ENCODE results near the gene ANGPTL8. TPM values are rescaled to one million over a fixed set of nuclear protein-coding genes. Genes with fewer than 3 reads are reported as not detected.

ANGPTL8 gene
- total and polyA plus RNA-seq, 2 experiments from 2014 or later: not detected

GRCh38 chr19:11191273-11191755 is 48.1 kb upstream of the ANGPTL8 start:
- peaks cover 26% of the 10 kb centered on the region for H3K36me3 Mint-ChIP-seq (ENCODE audit: low read depth)
- ATAC-seq: peak; percentile 43
- peaks cover 3% of the 10 kb centered on the region for H3K27me3 Mint-ChIP-seq (ENCODE audit: insufficient read depth, low read depth, poor library complexity)

More at GRCh38 chr19:11191273-11191755, 48.1 kb upstream of the ANGPTL8 start:
- Mint-ChIP-seq H3K4me3 (no peak overlapping the region), H3K4me1 (peaks cover 4% of the 10 kb centered on the region), H3K9me3 (no peaks in the 10 kb centered on the region), H3K27ac (no peak overlapping the region)
- Histone ChIP-seq H2AFZ (no peak overlapping the region), H3F3A (replicated peaks; ENCODE audit: low read depth) (0 out of 2 replicates have a peak, but pooled peaks cover 9% of the 10 kb centered on the region), H3K4me2 (no peak overlapping the region), H3K4me1 (ENCODE audit: insufficient read depth) (peaks cover 8% of the 10 kb centered on the region; the same call in 1 of the 2 replicates), H3K27ac (ENCODE audit: low read depth) (no peak overlapping the region), H3K9me2 (ENCODE audit: insufficient read depth) (no peaks in the 10 kb centered on the region), H3K27me3 (ENCODE audit: insufficient read depth) (no peaks in the 10 kb centered on the region), H3K4me3 (no peak overlapping the region), H3K79me2 (replicated peaks; ENCODE audit: insufficient read depth) (no peaks in the 10 kb centered on the region), H3K36me3 (ENCODE audit: insufficient read depth) (no peaks in the 10 kb centered on the region; the same call in 1 of the 2 replicates), H4K20me1 (replicated peaks; ENCODE audit: insufficient read depth) (no peaks in the 10 kb centered on the region; the same call in 1 of the 2 replicates)
- TF ChIP-seq CREB1 (CRISPR knock-in tag; IDR thresholded peaks at IDR 0.05; ENCODE audit: low read depth) (no peak), ZNF462 (CRISPR knock-in tag; IDR thresholded peaks at IDR 0.05) (no peak), EZH2 (IDR thresholded peaks at IDR 0.05; ENCODE audit: low read depth, unreplicated experiment) (no peak), ZNF331 (CRISPR knock-in tag; IDR thresholded peaks at IDR 0.05; ENCODE audit: low read depth) (no peak), POLR2AphosphoS5 (IDR thresholded peaks at IDR 0.05; ENCODE audit: low read depth) (no peak), NANOG (IDR thresholded peaks at IDR 0.05; ENCODE audit: borderline replicate concordance) (no peak), EZH2phosphoT487 (IDR thresholded peaks at IDR 0.05; ENCODE audit: unreplicated experiment) (no peak), REST (IDR thresholded peaks at IDR 0.05; ENCODE audit: unreplicated experiment) (no peak), CTCF (conservative IDR thresholded peaks at IDR 0.05; ENCODE audit: low read depth in 2 of 2) (no peak), ETS1 (IDR thresholded peaks at IDR 0.05) (no peak), STAT1 (IDR thresholded peaks at IDR 0.05; ENCODE audit: unreplicated experiment) (no peak), ZNF114 (CRISPR knock-in tag; IDR thresholded peaks at IDR 0.05) (no peak), JUNB (IDR thresholded peaks at IDR 0.05; ENCODE audit: unreplicated experiment) (no peak)
- peak; percentile 42 for DNase-seq (ENCODE audit: low spot score)
